Adipose tissue (tissue), 3 donors: ENCODE data around the gene ASMT. TPM values are rescaled to one million over a fixed set of nuclear protein-coding genes. Genes with fewer than 3 reads are reported as not detected.

Experiments
- H3K27ac ChIP-seq: one replicate; pipeline ENCODE4 v1.5.1; 2013; ENCODE audit warnings: low read depth, low read length
- WGBS, 3 donors: extraction: QIAGEN DNeasy Blood & Tissue Kit; methylation state at CpG; one replicate each; pipeline ENCODE4 v1.1.7; 2013; 5-methylcytosine and 5-hydroxymethylcytosine counted together
- polyA plus RNA-seq, 3 donors: library from polyadenylated mRNA; stranded (reverse); fragments of 200-250 nt; gene quantifications; one replicate each; pipeline ENCODE4 v1.2.3, GENCODE V29; 2013
- donor health status: healthy with polysubstance abuse.
- donor health status: Bipolar disorder and iron deficiency.
- donor health status: healthy.

ASMT gene
- polyA plus RNA-seq, 3 donors = 0.07 to 0.09 TPM; not detected in 1

- WGBS, 3 donors = 83 to 86% (median 85%) methylated on average over 26 to 30 of the region's 30 CpGs
These were observed 18.0 kb upstream of the ASMT start for GRCh38 chrX:1596676-1597344.

DNA sequence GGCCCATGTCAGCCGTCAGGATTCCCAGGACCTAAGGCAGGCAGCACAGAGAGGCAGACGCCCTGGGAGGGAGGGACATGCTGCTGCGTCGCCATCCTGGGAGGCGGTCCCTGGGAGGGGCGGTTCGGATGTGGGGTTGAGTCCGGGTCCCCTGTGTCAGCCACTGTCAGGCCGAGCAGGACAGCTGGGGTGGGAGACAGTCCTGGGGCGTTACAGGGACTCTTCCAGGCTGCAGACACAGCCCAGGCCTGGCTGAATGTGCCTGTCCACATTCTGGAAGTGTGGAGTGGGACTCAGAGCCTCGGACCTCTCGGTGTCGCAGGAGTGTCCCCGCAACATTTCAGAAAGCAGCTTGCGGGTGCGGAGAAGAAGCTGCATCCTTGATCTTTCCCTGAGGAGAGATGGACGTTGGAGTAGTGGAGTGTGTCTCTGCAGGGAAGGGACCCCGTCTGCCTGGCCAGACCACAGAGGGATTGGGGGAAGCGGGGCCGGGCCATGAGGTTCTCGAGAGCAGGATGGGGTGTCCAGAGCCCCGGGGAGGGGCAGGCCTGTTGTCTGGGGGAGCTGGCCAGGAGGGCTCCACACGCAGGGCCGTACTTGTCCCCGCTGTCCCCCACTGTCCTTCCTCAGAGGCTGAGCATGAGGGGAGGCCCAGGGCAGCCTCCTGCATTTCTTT lies 17.4 kb upstream of the ASMT start:
- no peak overlapping the region for H3K27ac ChIP-seq
- WGBS, 3 donors = 88 to 96% (median 90%) methylated on average over 25 of the region's 25 CpGs

More at GRCh38 chrX:1596676-1597344, 18.0 kb upstream of the ASMT start:
- no peak overlapping the region for H3K27ac ChIP-seq

DNA sequence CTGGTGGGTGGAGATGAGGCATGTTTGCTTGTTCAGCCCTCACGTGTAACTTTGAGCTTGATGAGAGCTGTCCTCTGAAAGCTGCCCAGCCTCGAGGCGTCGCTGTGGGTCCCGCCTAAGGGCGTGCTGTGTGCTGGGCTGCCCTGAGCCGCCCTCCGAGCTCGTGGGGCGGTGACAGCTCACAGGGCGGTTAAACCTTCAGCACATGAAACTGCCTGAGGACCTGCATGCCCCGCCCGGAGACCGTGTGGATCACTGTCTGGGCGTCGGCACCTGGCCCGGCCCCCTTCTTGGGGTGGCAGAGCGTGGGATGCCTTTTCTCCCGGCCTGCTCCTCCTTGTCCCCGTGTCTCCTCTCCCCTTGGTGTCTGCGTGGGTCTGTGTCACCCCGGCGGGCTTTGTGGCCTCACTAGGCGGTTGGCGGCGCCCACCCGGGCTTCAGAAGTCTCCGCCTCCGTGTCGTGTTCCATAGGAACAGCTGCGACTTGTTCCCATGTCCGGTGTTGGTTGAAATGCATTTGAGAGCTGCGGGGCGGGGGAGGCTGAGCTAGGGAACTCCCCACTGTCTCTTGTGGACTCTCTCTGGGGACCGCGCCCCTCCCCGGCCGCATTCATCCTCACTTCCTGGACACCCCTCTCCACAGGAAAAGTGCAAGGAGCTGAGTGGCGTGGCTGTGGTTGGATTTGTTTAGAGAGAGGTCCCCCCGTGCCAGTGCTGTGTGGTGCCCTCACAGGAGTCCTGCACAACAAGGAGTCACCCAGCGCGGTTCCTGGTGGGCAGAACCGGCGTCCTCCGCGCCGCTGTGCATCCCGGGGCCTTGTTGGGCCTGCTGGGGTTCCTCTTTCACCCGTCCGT lies 16.6 kb upstream of the ASMT start:
- 83 to 90% (median 86%) methylated on average over 48 to 50 of the region's 50 CpGs for WGBS, 3 donors

DNA sequence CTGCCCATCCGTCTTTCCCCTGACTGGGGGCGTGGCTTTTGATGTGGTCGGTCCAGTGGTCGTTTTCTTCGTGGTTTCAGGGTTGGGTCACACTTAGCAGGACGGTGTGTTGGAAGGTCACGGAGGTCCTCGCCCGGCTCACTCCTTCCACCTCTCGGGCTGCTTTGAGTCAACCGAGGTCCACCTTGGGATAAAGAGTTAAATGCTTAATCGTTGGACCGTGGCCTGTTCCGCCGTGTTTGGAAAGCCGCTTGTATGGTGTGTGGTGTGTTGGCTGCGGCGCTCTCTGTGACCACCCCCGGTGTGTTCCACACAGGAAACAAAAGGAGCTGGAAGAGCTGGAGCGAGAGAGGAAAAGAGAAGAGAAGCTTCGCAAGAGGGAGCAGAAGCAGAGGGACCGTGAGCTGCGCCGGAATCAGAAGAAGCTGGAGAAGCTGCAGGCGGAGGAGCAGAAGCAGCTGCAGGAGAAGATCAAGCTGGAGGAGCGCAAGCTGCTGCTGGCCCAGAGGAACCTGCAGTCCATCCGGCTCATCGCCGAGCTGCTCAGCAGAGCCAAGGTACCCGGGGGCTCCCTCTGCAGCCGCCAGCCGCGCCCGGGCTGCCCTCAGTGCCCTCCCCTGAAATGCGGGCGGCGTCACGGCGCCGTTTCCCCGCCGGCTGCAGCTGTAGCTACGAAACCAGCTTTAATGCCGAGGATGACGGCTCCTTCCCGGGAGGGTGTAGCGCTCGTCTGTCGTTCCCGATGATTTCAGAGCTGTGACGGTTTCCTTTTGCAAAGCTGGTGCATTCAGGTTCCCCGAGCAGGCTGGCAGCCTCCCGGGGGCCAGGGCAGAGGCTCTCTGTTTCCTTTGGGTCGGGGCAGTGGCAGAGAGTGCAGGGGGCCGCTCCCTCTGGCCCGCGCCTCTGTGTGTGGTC lies 15.7 kb upstream of the ASMT start:
- no peak overlapping the region for H3K27ac ChIP-seq
- 87 to 91% (median 90%) methylated on average over 56 to 57 of the region's 57 CpGs for WGBS, 3 donors

More for the DNA sequence above, 16.6 kb upstream of the ASMT start:
- H3K27ac ChIP-seq = no peak overlapping the region

GRCh38 chrX:1599791-1600405 lies 15.0 kb upstream of the ASMT start:
- no peak overlapping the region for H3K27ac ChIP-seq
- 96 to 98% (median 96%) methylated on average over 36 of the region's 36 CpGs for WGBS, 3 donors

DNA sequence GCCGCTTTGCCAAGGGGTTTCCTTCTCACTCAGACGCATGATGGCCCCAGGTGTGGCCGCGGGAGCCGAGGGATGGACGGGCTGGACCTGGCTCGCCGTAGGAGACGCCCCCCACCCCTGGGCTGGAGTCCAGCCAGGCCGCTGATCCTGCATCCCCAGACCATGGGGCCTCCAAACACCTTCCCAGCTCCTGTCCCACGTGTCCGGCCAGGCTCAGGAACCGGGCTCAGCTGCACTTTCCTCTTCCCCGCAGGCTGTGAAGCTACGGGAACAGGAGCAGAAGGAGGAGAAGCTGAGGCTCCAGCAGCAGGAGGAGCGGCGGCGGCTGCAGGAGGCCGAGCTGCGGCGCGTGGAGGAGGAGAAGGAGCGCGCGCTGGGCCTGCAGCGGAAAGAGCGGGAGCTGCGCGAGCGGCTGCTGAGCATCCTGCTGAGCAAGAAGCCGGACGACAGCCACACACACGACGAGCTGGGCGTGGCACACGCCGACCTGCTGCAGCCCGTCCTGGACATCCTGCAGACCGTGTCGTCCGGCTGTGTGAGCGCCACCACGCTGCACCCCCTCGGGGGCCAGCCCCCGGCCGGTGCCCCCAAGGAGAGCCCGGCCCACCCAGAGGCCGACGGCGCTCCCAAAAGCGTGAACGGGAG lies 14.3 kb upstream of the ASMT start:
- no peak overlapping the region for H3K27ac ChIP-seq
- 97 to 98% (median 98%) methylated on average over 43 to 52 of the region's 52 CpGs for WGBS, 3 donors

DNA sequence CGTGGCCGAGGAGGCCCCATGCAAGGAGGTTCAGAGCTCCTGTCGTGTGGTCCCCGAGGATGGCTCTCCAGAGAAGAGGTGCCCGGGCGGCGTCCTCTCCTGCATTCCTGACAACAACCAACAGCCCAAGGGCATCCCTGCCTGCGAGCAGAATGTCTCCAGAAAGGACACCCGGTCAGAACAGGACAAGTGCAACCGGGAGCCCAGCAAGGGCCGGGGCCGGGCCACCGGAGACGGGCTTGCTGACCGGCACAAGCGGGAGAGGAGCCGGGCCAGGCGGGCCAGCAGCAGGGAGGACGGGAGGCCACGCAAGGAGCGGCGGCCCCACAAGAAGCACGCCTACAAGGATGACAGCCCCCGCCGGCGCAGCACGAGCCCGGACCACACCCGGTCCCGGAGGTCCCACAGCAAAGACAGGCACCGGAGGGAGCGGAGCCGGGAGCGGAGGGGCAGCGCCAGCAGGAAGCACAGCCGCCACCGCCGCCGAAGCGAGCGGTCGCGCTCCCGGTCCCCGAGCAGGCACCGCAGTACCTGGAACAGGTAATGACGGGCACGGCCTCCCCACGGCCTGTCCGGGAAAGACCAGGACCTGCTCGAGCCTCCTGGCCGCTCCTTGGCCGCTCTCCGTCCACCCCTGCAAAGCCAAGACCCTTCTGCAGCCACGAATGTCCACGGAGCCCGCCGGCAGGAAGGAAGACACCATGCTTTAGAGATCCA lies 13.7 kb upstream of the ASMT start:
- no peak overlapping the region for H3K27ac ChIP-seq
- 98 to 99% (median 98%) methylated on average over 48 to 58 of the region's 58 CpGs for WGBS, 3 donors

- WGBS, 3 donors = 90 to 95% (median 92%) methylated on average over 15 of the region's 15 CpGs
These were observed 13.1 kb upstream of the ASMT start for GRCh38 chrX:1601768-1602085.

DNA sequence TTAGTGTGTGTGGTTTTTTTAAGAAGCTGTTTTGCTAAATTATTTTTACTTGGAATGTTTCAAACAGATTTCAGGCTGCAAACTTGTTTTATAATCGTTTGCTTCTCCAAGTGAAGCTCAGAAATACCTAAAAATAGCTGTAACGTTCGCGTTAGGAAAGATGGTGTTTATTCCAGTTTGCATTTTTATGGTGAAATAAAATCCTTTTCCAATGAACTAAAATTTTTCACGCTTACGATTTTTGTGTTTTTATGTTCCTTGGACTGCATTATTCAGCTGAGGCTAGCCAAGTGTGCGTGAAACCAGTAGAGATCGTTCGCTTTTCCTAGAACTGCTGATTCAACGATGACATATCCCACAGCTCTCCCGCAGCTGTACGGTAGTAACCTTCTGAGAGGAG lies 12.6 kb upstream of the ASMT start:
- no peak overlapping the region for H3K27ac ChIP-seq
- 96 to 97% (median 97%) methylated on average over 12 of the region's 12 CpGs for WGBS, 3 donors

More at GRCh38 chrX:1601768-1602085, 13.1 kb upstream of the ASMT start:
- H3K27ac ChIP-seq = no peak overlapping the region

GRCh38 chrX:1606496-1606895 lies 8.4 kb upstream of the ASMT start:
- H3K27ac ChIP-seq = no peak overlapping the region
- 93 to 95% (median 94%) methylated on average over 11 of the region's 11 CpGs for WGBS, 3 donors

- 91 to 94% (median 92%) methylated on average over 10 of the region's 11 CpGs for WGBS, 3 donors
- H3K27ac ChIP-seq = no peak overlapping the region
These were observed 5.5 kb upstream of the ASMT start for GRCh38 chrX:1609311-1609710.

- no peak overlapping the region for H3K27ac ChIP-seq
- 83 to 92% (median 88%) methylated on average over 9 of the region's 10 CpGs for WGBS, 3 donors
These were observed 5.1 kb upstream of the ASMT start for GRCh38 chrX:1609762-1610161.

DNA sequence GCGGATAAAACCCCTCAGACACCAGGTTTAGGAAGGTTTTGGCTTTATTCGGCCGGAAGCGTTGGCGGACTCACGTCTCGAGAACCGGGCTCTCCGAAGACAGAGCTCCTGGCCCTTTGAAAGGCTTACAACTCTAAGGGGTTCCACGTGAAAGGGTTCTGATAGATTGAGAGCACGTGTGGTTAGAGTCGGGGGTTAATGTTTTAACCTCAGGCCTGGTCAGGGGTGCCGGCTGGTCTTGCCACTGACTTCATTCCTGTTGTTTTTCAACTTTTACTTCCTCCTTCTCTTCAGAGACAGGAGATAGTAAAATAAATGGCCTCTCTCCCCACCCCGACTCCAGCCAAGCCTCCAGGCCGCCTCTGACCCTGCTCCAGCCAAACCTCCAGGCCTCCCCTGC lies 4.7 kb upstream of the ASMT start:
- no peak overlapping the region for H3K27ac ChIP-seq
- WGBS, 3 donors = 71 to 74% (median 72%) methylated on average over 15 of the region's 15 CpGs

DNA sequence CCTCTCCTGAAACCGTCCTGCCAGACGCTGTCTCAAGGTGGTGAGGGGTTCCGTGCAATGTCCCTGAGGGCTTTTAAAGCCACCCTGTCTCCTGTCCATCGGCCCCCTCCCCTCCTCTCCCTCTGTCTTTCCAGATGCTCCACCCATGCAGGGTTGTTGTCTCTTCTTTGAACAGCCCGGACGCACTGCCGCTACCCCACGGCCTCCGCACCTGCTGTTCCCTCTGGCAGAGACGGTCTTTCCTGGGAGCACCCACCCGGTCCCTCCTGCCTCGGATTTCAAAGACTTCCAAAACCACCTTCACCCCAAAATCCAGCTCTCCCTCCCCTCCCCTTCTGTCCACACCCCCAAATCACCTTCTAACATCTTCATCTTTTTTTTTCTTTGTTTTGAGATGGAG lies 4.1 kb upstream of the ASMT start:
- no peak overlapping the region for H3K27ac ChIP-seq
- 84 to 89% (median 86%) methylated on average over 12 of the region's 12 CpGs for WGBS, 3 donors

GRCh38 chrX:1612641-1613286 lies 2.1 kb upstream of the ASMT start:
- H3K27ac ChIP-seq = no peak overlapping the region
- WGBS, 3 donors = 79 to 85% (median 81%) methylated on average over 4 to 5 of the region's 5 CpGs

DNA sequence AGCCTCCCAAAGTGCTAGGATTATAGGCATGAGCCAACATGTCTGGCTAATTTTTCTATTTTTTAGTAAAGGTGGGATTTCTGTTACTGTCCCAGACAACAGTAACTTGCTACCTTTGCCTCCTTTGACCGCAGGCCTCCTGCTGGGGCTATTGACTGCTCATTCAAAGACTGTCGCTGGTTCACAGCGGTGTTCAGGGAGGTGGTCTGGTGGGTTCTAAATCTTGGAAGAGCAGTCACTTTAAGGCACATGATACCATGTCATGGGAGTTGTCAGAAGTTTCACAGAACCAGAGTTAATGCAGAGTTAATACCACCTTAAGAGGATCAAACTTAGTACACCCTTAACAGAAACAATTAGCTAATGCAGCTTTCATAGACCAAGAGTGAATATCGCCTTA lies 3.8 kb downstream of the ASMT start:
- WGBS, 3 donors = 63 to 69% (median 63%) methylated on average over 4 of the region's 4 CpGs
- H3K27ac ChIP-seq = no peak overlapping the region
